AG09309 (cell line): ENCODE measurements around the gene DERL2.

Experiments used
- DNase-seq: peaks from one replicate; pipeline ENCODE4 v3.0.0-alpha.2; 2010; ENCODE audit warnings: low read depth
- H3K4me3 ChIP-seq: 2 replicates; pipeline ENCODE4 v1.5.1; 2011; ENCODE audit warnings: mild to moderate bottlenecking, low read depth, low read length, moderate library complexity; ENCODE audit not compliant: control insufficient read depth
- CTCF ChIP-seq: IDR thresholded peaks from 2 replicates; pipeline ENCODE4 v1.5.1; 2011; ENCODE audit warnings: mild to moderate bottlenecking, low read depth, low read length, inconsistent platforms; ENCODE audit not compliant: insufficient read depth, control insufficient read depth; ENCODE audit errors: missing control alignments

The DERL2 gene

GRCh38 chr17:5468075-5468473 is 17.9 kb downstream of the DERL2 start:
- no peak for TF ChIP-seq CTCF
- peak overlapping the region; percentile 89 for H3K4me3 ChIP-seq
- DNase-seq, result no peak

GRCh38 chr17:5467416-5467815 is 18.6 kb downstream of the DERL2 start:
- peak overlapping the region; percentile 89 for H3K4me3 ChIP-seq
- no peak for DNase-seq
- no peak for TF ChIP-seq CTCF

GRCh38 chr17:5466295-5466694 is 19.7 kb downstream of the DERL2 start:
- TF ChIP-seq CTCF, result no peak
- no peak for DNase-seq
- no peak overlapping the region for H3K4me3 ChIP-seq

GRCh38 chr17:5464717-5465507 is 21.1 kb downstream of the DERL2 start:
- no peak for TF ChIP-seq CTCF
- no peak overlapping the region for H3K4me3 ChIP-seq
- no peak for DNase-seq

GRCh38 chr17:5446786-5447185 is 39.2 kb downstream of the DERL2 start:
- TF ChIP-seq CTCF, result no peak
- H3K4me3 ChIP-seq, result no peak overlapping the region
- no peak for DNase-seq

GRCh38 chr17:5444209-5444608 is 41.8 kb downstream of the DERL2 start:
- no peak for DNase-seq
- no peak for TF ChIP-seq CTCF
- no peak overlapping the region for H3K4me3 ChIP-seq
